MM.1S (cell line): ENCODE measurements around the gene RNF112.

ENCODE experiments used
- EZH2 ChIP-seq: fragments of 300-600 bp; sonication (generic); optimal IDR thresholded peaks from 2 replicates; pipeline ENCODE3; 2017; ENCODE audit warnings: low read depth, mild to moderate bottlenecking, antibody characterized with exemption, low read length, mixed read lengths
- EZH2phosphoT487 ChIP-seq: fragments of 300-600 bp; sonication (generic); IDR thresholded peaks from 2 replicates; pipeline ENCODE4 v1.6.1; 2018; ENCODE audit warnings: antibody characterized with exemption, low read length
- TF ChIP-seq, protein P1 (sequence below): fragments of 300-600 bp; sonication (generic); IDR thresholded peaks from 2 replicates; pipeline ENCODE4 v1.5.1; 2016; ENCODE audit warnings: antibody characterized with exemption, low read length, mixed read lengths

DNA sequence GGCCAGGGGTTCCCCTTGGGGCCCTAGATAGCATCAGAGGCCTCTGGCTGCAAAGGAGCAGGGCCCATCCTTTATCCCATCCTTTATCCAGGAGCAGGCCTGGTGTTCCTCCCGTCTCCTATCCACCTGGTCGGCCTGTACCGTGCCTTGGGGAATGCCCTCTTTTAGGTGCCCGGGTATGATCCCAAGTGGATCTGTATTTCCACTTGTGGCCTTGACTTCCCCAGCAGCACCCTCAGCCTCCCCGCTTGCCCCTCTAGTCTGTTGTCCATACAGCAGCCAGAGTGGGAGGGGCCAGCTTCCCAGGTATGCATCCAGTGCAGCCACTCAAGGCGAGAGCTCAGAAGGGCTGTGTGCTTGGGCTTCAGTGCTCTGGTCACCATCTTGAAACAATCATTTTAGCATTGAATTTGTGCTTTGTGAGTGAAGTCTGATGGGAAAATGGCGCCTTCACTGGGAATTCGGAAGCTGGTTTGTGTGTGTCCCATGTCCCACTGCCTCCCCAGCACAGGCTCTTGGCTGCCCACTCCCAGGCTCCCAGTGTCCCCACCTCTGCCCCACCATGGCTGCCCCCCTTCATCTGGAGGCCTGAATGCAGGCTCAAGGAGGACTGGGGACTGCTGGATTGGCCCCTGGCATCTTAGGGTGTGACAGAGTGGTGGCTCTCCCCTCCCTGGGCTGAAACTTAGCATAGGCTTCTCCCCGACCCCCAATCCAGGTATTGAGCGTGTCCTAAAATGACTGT, 3.3 kb upstream of the RNF112 start:
- TF ChIP-seq, protein P1, sequence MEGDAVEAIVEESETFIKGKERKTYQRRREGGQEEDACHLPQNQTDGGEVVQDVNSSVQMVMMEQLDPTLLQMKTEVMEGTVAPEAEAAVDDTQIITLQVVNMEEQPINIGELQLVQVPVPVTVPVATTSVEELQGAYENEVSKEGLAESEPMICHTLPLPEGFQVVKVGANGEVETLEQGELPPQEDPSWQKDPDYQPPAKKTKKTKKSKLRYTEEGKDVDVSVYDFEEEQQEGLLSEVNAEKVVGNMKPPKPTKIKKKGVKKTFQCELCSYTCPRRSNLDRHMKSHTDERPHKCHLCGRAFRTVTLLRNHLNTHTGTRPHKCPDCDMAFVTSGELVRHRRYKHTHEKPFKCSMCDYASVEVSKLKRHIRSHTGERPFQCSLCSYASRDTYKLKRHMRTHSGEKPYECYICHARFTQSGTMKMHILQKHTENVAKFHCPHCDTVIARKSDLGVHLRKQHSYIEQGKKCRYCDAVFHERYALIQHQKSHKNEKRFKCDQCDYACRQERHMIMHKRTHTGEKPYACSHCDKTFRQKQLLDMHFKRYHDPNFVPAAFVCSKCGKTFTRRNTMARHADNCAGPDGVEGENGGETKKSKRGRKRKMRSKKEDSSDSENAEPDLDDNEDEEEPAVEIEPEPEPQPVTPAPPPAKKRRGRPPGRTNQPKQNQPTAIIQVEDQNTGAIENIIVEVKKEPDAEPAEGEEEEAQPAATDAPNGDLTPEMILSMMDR: no peak
- TF ChIP-seq EZH2 (no peak), EZH2phosphoT487 (no peak)
